ENCODE results near the gene CCDC178.
"Not testable (repeated sequence)": the region's sequence is repeated elsewhere in the genome, so short reads cannot be mapped to it uniquely, and the experiment has no call there.

Gene CCDC178

DNA sequence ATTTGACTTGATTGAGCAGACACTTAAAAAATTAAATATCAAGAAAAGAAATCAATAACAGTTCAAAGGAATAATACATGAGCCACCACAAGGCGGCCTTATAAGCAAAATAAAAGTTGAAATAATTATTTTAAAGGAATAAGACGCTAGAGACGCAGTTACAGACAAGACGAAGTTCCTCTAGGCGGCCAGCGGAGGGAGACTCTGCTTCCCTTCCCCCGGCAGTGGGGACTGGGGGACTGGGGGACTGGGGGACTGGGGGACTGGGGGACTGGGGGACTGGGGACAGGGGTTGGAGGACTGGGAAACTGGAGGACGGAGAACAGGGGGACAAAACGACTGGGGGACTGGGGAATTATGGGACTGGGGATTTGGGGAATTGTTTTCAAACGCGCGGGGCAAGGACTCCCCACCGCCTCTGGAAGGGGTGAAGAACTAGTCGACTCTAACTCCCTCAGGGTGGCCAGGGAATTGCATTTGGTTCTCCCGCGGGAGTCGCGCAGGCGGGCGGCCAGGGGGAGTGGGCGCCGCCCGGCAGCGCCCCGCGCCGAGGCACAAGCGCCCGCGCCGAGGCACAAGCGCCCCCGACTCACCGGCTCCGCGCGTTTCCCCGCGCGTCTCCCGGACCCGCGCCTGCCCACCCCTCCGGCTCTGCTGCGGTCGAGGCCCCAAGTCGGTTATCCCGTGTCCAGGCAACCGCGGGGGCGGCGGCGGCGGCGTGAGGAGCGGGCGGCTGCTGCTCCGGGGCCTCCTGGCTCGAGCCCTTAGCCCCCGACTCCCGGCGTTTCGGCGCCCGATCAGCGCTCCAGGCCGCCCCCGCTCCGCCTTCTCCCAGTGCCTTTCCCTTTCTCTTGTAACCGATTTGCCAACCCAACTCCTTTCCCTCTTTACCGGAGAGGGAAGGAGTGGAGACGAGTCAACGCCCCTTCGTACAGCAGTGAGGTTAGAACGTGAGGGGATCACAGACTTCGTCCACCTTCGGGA lies at the start of gene CCDC178:
CCDC178 (minus strand) TSS at position 662 of the 984 bp plus-strand sequence. CDS start 28,633 bp downstream, outside the sequence.
- no peak for DNase-seq (ENCODE audit: low read depth)

DNA sequence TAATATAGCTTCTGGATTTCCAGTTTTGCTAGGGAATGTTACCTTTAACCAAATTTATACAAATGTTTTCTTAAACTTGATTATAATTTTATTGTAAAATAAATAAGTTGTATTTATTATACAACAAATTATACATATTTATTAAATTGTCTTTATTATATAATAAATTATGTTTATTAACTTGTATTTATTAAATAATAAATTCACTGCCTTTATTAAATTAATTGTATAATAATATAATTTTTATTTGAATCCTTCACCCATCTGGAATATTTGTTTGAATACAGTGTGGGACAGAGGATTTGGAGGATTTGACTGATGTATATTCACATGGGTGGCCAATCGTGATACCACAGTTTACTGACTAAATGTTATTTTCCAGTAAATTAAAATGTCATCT lies 43.4 kb upstream of the CCDC178 start:
- no peak for DNase-seq (ENCODE audit: low read depth)

DNA sequence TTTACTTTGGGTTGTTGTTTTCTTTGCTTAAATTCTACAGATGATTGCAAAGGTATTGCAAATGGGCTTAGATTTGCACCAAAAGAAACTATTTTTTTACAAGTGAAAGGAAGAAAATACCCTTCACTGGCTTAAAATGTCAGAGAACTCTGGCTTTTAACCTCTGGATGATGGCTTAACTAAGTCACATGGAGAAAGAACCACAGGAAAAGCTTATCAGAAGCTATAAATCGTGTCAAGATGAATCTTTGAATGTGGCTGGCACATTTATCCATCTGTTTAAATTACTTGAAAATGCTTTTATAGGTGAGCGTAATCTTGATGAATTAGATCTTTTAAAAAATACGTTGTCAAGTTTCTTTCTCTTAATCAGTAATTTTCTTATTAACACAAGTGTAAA lies 32.0 kb upstream of the CCDC178 start:
- no peak for DNase-seq (ENCODE audit: low read depth)

DNA sequence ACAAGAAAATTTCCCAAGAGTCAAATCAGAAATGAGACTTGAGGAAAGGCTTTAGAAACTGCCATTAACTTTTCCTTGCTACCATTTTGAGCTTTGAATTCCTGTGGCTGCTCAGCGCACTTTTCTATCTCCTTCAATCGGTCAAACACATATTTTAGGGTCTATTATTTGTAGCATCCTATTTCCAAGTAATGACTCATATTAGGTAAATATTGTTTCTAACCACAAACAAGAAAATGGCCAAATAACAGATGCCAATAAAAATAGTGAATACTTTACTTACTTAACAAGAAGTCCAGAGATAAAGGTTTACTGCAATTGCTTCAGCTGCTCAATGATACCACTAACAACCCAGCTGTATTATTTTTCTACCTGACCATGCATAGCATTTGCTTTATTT lies 29.7 kb upstream of the CCDC178 start:
- no peak for DNase-seq (ENCODE audit: low read depth)

DNA sequence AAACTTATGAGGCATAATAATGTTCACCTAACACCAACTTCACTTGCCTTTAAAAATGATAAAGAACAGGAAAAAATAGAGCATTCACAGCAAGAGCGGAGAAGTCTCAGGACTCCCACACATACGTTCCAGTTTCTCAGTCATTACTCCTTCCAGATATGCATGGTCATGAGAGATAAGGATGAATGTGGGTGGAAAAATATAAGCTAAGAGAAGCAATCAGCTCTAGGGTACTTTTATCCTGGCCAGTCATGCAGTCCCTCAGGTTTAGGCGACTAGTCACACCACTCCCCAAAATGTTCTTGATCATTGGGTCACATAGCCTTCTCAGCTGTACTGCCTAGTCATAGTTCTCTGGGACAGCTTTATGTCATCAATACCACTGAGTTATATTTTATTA lies 29.2 kb upstream of the CCDC178 start:
- DNase-seq (ENCODE audit: low read depth), result no peak

DNA sequence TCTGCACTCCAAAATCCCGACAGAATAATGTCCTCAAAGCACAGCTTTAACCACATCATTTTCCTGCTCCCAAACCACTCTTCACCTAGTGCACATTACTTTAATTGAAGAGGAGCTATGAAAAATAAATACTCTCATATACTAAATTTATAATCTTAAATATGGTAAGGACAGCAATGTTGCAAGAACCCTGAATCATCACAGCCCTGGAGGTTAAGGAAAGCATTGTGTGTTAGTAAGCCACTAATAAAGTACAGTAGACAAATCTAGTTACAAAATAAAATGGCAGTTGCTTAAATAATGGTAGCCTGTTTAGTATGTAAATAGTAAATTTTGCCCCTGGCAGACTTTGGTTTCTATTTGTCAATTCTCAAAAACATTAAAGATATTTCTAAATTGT lies 27.0 kb upstream of the CCDC178 start:
- DNase-seq (ENCODE audit: low read depth), result no peak

DNA sequence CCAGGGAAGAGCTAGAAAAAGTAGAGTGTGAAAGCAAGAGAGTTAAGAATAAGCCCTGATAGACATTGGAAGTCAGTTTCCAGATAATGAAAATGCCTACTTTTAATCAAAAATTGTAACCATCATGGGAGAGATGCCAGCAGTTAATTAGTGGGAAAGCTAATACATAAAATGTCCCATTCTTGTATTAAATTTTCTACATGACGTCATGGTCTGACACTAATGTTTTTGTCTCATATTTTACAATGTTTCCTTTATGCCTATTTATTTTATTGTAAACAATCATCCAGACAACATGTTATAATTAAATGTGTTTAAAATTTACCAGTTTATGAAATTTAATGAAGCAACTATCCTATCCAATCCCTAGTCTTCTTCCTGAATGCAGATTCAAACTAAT lies 26.3 kb upstream of the CCDC178 start:
- DNase-seq (ENCODE audit: low read depth), result no peak

GRCh38 chr18:33460681-33461080 lies 20.2 kb upstream of the CCDC178 start:
- DNase-seq (ENCODE audit: low read depth), result no peak

DNA sequence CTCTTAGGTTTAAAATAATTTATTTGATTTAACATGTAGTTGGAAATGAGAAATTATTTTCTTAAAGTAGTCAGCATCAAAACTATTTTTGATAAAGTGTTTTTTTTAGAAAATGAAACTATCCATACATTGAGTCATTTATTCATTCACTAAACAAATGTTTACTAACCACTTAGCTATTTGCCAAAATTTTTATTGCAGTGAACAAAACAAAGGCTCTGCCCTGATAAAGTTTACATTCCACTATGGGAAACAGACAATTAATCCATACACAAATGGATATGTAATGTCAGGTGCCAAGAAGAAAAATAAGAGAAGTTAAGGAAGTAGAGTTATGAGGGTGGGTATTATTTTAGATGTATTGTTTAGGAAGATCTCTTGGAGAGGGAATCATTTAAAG lies 19.1 kb upstream of the CCDC178 start:
- DNase-seq (ENCODE audit: low read depth), result no peak

- DNase-seq (ENCODE audit: low read depth), result no peak
Measured at GRCh38 chr18:33446604-33447003, 6.1 kb upstream of the CCDC178 start.

DNA sequence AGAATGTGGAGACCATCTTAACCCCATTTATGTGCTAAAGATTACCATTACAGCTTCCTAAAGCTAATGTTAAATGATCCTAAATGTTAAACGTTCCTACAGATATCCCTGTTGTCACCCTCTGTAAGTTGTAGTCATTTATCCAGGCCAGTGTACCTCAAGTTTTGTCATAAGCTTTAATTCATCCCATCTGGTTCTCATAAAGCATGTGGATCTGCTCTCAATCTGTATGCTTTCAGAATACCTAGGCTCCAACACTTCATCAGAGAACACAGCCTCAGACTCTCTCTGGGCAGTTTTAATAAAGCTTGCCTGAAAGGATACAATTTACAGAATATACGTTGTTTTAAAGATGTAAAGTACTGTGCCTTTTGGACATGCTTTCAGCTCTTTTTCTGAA lies 4.2 kb upstream of the CCDC178 start:
- no peak for DNase-seq (ENCODE audit: low read depth)

- no peak for DNase-seq (ENCODE audit: low read depth)
Measured at GRCh38 chr18:33432857-33433256, 7.7 kb downstream of the CCDC178 start.

DNA sequence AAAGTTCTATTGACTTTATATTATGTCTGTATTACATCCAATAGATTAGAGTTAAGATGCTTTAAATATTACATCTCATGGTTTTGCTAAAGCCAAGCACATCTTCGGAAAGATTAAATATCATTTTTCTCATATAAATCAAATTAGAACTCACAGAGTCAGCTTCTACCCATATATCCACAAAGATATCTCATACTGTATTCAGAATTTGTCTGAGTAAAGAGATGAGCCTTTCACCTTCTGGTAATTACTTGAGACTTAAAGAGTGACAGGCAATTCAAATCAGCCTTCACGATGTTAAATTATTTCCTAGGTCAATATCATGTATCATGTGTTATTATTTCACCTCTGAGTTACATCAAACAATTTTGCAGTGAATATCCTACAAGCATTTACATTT lies 13.0 kb downstream of the CCDC178 start:
- DNase-seq (ENCODE audit: low read depth), result no peak

DNA sequence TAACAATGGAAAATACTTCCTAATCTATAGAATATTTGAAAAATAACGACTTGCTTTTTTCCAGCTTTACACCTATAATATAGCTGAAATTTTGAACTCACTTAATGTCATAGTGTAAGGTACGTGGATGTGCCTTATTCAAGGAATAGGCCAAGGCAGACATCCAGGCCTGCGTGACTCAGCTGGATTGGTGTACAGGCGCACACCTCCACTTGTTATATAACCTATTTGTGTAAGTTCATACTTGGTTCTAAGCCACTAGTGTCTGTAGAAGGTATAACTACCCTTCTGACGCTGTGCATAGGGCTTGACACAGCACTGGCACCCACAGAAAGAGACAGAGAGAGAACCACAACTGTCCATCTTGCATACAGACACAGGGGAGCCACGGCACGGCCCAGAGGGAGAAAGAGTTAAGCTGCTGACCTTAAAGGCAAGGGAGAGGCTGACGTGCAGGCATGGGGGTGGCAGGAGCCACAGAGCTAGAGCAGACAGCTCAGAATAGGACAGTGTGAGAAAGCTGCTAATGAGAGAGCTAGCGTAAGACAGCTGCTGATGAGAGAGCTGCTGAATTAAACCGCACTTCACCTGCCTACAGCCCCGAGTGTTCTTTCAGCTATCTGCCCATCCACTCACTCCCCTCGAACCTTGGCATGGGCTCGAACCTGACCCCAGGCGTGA lies 16.1 kb downstream of the CCDC178 start:
- no peak for DNase-seq (ENCODE audit: low read depth)

DNA sequence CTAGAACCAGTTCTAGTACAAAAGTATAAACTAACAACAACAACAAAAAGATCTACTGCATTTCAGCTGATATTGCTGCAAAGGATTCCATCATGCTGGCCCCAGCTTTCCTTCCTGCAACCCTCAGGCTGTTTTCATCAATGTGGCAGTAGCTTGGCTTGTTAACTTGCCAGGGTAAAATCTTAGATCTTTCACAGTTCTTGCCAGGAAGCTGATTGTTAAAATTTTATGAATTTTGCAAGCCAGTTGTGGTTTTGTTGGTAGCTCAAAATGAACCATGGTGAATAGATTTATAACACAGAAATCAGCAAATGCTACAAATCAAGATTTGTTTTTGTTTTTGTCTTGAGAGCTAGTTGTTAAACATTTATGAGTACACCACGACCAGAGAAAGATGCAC lies 19.3 kb downstream of the CCDC178 start:
- no peak for DNase-seq (ENCODE audit: low read depth)

DNA sequence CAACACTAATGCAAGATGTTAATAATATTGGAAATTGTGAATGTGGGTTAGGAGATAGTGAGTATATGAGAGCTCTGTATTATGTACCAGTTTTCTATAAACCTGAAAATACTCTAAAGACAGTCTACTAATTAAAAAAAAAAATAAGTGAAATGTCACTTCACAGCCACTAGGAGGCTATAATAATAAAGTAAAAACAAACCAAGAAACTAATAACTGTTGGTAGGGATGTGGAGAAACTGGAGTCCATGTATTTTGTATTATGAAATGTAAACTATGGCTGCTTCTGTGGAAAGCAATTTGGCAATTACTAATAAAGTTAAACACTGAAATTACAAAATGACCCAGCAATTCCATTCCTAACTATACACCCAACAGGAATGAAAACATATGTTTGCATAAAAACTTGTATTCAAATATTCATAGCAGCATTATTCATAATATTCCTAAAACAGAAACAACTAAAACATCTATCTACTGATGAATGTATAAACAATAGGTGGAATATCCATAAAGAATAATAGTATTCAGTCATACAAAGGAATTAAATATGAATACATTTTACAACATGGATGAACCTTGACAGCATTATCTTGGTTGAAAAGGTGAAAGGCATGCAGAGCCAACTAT lies 36.2 kb downstream of the CCDC178 start:
- no peak for DNase-seq (ENCODE audit: low read depth)

GRCh38 chr18:33398939-33399338 lies 41.6 kb downstream of the CCDC178 start:
- DNase-seq (ENCODE audit: low read depth), result not testable (repeated sequence)

- DNase-seq (ENCODE audit: low read depth), result no peak
Measured at GRCh38 chr18:33375829-33376228, 64.7 kb downstream of the CCDC178 start.

GRCh38 chr18:33372442-33372841 lies 68.1 kb downstream of the CCDC178 start:
- DNase-seq (ENCODE audit: low read depth), result no peak

- no peak for DNase-seq (ENCODE audit: low read depth)
Measured at GRCh38 chr18:33369711-33370449, 70.6 kb downstream of the CCDC178 start.

DNA sequence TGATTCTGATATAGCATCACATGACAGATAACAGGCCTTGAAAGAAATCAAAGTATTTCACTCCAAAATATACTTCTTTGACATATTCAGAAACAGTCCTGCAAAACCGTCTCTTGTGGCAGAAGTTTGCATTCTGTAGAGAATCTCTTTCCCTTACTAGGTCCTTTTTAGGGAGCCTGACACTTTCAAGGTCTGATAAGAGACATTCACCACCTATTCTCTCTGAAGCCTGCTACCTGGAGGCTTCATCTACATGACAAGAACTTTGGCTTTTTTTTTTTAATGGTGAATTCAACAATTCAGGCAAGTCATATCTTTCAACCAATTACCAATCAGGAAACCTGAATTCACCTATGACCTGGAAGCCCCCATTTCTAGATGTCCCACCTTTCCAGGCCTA lies 83.8 kb downstream of the CCDC178 start:
- no peak for DNase-seq (ENCODE audit: low read depth)

- no peak for DNase-seq (ENCODE audit: low read depth)
Measured at GRCh38 chr18:33355756-33356155, 84.8 kb downstream of the CCDC178 start.

Data from stimulated activated CD8-positive, alpha-beta memory T cell treated with anti-CD3 and anti-CD28 coated beads, Interleukin-15, amount 100 ng/mL, for 24 hours (primary cell).